H7 (cell line): ENCODE data around the gene DPF3. TPM values are rescaled to one million over a fixed set of nuclear protein-coding genes. Genes with fewer than 3 reads are reported as not detected.

Experiments
- DNase-seq: peaks from one replicate; pipeline ENCODE4 v3.0.0; 2012
- H3K27me3 ChIP-seq: 2 replicates; pipeline ENCODE4 v1.6.0; 2011; ENCODE audit warnings: mild to moderate bottlenecking, low read length; ENCODE audit not compliant: control insufficient read depth, insufficient read depth
- H3K36me3 ChIP-seq: replicated peaks from 2 replicates; pipeline ENCODE4 v1.5.1; 2011; ENCODE audit warnings: low read length; ENCODE audit not compliant: control insufficient read depth, insufficient read depth
- H3K4me3 ChIP-seq: 2 replicates; pipeline ENCODE4 v1.5.1; 2011; ENCODE audit warnings: low read depth, mild to moderate bottlenecking, control low read depth, low read length, moderate library complexity; ENCODE audit not compliant: insufficient read depth
- total RNA-seq: library from RNA; depleted of rRNA; stranded (reverse); fragments of >200 nt; shearing (Covaris generic); gene quantifications from 2 replicates; pipeline ENCODE4 v1.2.3, GENCODE V29; 2014

Gene DPF3
- total RNA-seq, 1 experiment from 2014 or later: 0.59 TPM

- Histone ChIP-seq H3K36me3 (no peaks in the 10 kb centered on the region), H3K27me3 (no peaks in the 10 kb centered on the region), H3K4me3 (no peak overlapping the region)
- DNase-seq: no peak
Measured at GRCh38 chr14:72631401-72631800, 262.5 kb downstream of the DPF3 start.

GRCh38 chr14:72630374-72630773 is 263.5 kb downstream of the DPF3 start:
- no peaks in the 10 kb centered on the region for H3K36me3 ChIP-seq
- H3K27me3 ChIP-seq: no peaks in the 10 kb centered on the region
- H3K4me3 ChIP-seq: no peak overlapping the region
- DNase-seq: no peak

GRCh38 chr14:72629534-72629933 is 264.4 kb downstream of the DPF3 start:
- Histone ChIP-seq H3K4me3 (no peak overlapping the region), H3K27me3 (no peaks in the 10 kb centered on the region), H3K36me3 (no peaks in the 10 kb centered on the region)
- no peak for DNase-seq

DNA sequence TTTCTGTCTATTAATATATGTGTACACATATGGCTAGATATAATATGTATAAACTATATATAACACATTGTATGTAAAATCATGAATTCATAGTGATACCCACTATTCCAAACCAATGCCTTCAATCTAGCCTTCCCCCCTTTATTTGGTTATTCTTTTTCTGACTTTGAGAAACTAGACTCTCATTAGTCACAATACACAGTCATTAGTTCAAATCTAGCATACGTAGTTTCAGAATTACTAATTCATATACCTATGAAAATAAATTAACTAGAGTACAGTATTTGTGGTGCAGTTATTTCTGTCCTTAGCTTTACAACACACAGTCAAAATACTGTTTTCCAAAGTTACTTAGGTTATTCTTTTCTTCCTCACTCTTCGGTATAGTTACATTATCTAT is 268.2 kb downstream of the DPF3 start:
- no peaks in the 10 kb centered on the region for H3K27me3 ChIP-seq
- no peak overlapping the region for H3K4me3 ChIP-seq
- DNase-seq: no peak

DNA sequence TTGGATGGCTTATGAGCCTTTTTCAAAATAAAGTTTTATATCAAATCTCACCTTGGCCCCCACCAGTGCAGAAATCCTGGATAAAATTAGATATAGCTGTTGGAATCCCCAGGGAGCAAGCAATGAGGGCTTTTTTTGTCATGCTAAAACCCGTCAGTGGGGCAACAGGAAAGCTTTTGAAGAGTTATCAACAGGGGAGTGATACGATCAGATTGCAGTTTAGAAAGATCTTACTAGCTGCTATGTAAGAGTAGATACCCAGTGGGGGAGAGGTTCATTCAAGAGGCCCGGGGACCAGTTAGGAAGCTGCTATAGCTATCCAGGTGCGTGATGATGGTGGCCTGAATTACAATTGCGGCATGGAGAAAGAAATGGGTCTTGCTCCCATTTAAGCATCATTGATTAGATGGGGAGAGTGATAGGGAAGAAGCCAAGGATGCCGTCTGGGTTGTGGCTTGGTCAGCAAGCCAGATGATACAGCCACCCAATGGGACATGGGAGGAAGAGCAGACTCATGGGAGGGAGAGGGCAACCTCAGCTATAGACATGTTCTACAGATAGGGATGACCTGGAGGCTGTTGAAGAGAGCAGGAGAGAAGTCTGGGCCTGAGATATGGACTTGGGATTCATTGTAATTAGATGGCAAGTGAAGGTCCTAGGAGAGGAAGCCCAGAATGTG is 272.4 kb downstream of the DPF3 start:
- H3K27me3 ChIP-seq: no peaks in the 10 kb centered on the region; the same call in 1 of the 2 replicates
- no peaks in the 10 kb centered on the region for H3K36me3 ChIP-seq
- DNase-seq: peak; percentile 71
- no peak overlapping the region for H3K4me3 ChIP-seq

More for the DNA sequence above, 268.2 kb downstream of the DPF3 start:
- no peaks in the 10 kb centered on the region for H3K36me3 ChIP-seq

DNA sequence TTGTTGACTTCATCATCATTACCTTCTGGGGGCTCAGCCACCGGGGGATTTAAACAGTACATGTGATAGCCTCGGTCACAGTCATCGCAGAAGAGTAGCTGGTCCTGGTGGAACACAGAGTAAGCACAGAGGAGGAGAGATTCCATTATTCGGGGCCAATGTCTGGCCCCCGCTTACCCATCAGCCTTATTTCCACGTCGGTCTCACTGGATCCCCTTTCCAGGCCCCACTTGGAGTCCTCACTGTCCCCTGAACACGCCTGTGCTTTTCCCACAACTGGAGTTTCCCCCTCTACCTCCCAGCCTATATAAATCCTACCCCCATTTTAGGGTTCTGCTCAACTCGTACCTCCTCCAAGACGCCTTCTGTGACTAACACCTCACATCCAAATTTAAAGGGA is 274.0 kb downstream of the DPF3 start:
- H3K36me3 ChIP-seq: no peaks in the 10 kb centered on the region
- no peaks in the 10 kb centered on the region; the same call in 1 of the 2 replicates for H3K27me3 ChIP-seq
- no peak overlapping the region for H3K4me3 ChIP-seq
- DNase-seq: no peak

GRCh38 chr14:72619111-72619571 is 274.8 kb downstream of the DPF3 start:
- no peak for DNase-seq
- Histone ChIP-seq H3K36me3 (no peaks in the 10 kb centered on the region), H3K27me3 (no peaks in the 10 kb centered on the region; the same call in 1 of the 2 replicates), H3K4me3 (no peak overlapping the region)

- H3K27me3 ChIP-seq: no peaks in the 10 kb centered on the region; the same call in 1 of the 2 replicates
- no peak overlapping the region for H3K4me3 ChIP-seq
- no peaks in the 10 kb centered on the region for H3K36me3 ChIP-seq
- DNase-seq: no peak
Measured at GRCh38 chr14:72618424-72618823, 275.5 kb downstream of the DPF3 start.

GRCh38 chr14:72617391-72618031 is 276.4 kb downstream of the DPF3 start:
- Histone ChIP-seq H3K27me3 (no peaks in the 10 kb centered on the region; the same call in 1 of the 2 replicates), H3K4me3 (no peak overlapping the region), H3K36me3 (no peaks in the 10 kb centered on the region)
- DNase-seq: no peak

DNA sequence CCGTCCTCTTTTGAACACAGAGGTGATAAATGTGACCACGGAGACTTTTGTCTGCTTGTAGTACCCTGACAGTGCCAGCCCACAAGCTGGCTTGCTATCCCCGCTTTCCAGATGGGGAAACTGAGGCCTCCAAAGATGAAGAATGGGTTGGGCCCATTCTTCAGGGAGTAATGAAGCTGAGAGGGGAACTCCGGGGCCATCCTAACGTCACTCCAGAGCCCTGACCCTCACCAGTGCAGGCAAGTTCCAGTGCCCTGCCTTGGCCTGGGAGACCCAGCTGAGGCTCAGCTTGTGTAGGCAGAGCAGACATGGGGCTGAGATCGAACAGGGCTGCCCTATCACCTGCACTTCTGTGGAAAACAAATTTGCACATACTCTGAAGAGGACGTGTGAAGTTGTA is 277.1 kb downstream of the DPF3 start:
- Histone ChIP-seq H3K36me3 (no peaks in the 10 kb centered on the region), H3K4me3 (no peak overlapping the region), H3K27me3 (no peaks in the 10 kb centered on the region; the same call in 1 of the 2 replicates)
- DNase-seq: no peak

GRCh38 chr14:72616294-72616693 is 277.6 kb downstream of the DPF3 start:
- Histone ChIP-seq H3K27me3 (no peaks in the 10 kb centered on the region; the same call in 1 of the 2 replicates), H3K36me3 (no peaks in the 10 kb centered on the region), H3K4me3 (no peak overlapping the region)
- DNase-seq: no peak

- H3K36me3 ChIP-seq: no peaks in the 10 kb centered on the region
- H3K27me3 ChIP-seq: no peaks in the 10 kb centered on the region; the same call in 1 of the 2 replicates
- no peak overlapping the region for H3K4me3 ChIP-seq
- DNase-seq: no peak
Measured at GRCh38 chr14:72615451-72616121, 278.3 kb downstream of the DPF3 start.

DNA sequence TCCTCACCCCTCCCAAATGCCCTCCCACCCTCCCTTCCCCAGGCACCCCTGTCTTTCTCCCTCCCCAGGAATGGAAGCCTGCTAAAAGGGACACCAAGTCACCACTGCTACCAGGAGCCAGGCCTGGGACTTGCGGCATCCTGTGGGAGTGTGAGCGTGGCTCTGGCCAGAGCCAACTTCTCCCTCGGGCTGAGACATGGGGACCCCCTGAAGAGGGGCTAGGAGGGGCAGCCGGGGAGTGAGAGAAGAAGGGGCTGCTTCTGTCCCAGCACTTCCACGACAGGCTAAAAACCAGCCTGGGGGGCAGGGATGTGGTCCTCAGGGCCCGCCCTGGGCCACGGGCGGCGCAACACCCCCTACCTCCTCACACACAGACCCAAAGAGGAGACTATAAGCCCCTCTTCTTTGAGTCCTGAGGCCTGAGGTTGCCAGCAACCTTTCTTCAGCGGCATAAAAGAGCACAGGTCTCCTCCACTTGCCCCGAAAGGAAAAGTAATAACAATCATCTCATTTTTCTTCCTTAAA is 278.9 kb downstream of the DPF3 start:
- no peak for DNase-seq
- Histone ChIP-seq H3K27me3 (no peaks in the 10 kb centered on the region; the same call in 1 of the 2 replicates), H3K4me3 (no peak overlapping the region), H3K36me3 (no peaks in the 10 kb centered on the region)

GRCh38 chr14:72614365-72614764 is 279.5 kb downstream of the DPF3 start:
- Histone ChIP-seq H3K4me3 (no peak overlapping the region), H3K27me3 (no peaks in the 10 kb centered on the region), H3K36me3 (no peaks in the 10 kb centered on the region)
- DNase-seq: no peak

- H3K36me3 ChIP-seq: no peaks in the 10 kb centered on the region
- no peaks in the 10 kb centered on the region for H3K27me3 ChIP-seq
- no peak for DNase-seq
- H3K4me3 ChIP-seq: no peak overlapping the region
Measured at GRCh38 chr14:72613975-72614319, 280.0 kb downstream of the DPF3 start.
